C4-2B (cell line): ENCODE measurements around the gene AP3D1.

Experiments
- ZFX ChIP-seq: fragments of 450-650 bp; IDR thresholded peaks from 2 replicates; pipeline ENCODE4 v1.6.1; 2017
- TF ChIP-seq, protein P1 (sequence below): fragments of 450-650 bp; conservative IDR thresholded peaks from 2 replicates; pipeline ENCODE4 v1.5.1; 2017; ENCODE audit warnings: mild to moderate bottlenecking

GRCh38 chr19:2115324-2115723 is 36.0 kb downstream of the AP3D1 start:
- TF ChIP-seq, protein P1, sequence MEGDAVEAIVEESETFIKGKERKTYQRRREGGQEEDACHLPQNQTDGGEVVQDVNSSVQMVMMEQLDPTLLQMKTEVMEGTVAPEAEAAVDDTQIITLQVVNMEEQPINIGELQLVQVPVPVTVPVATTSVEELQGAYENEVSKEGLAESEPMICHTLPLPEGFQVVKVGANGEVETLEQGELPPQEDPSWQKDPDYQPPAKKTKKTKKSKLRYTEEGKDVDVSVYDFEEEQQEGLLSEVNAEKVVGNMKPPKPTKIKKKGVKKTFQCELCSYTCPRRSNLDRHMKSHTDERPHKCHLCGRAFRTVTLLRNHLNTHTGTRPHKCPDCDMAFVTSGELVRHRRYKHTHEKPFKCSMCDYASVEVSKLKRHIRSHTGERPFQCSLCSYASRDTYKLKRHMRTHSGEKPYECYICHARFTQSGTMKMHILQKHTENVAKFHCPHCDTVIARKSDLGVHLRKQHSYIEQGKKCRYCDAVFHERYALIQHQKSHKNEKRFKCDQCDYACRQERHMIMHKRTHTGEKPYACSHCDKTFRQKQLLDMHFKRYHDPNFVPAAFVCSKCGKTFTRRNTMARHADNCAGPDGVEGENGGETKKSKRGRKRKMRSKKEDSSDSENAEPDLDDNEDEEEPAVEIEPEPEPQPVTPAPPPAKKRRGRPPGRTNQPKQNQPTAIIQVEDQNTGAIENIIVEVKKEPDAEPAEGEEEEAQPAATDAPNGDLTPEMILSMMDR, result no peak
- no peak for TF ChIP-seq ZFX
